Astrocyte (in vitro differentiated cells and primary cell): ENCODE measurements around the gene IL15. TPM values are rescaled to one million over a fixed set of nuclear protein-coding genes. Genes with fewer than 3 reads are reported as not detected.

Experiments
- DNase-seq: peaks from one replicate; pipeline ENCODE4 v3.0.0-alpha.2; 2010; ENCODE audit warnings: low read depth
- FAIRE-seq: peaks from 2 replicates; lab custom pipeline; 2011; peaks lifted over from hg19 to GRCh38; lab: Jason Lieb, UNC
- H2AFZ ChIP-seq: 2 replicates; pipeline ENCODE4 v1.6.0; 2012; ENCODE audit warnings: low read depth, low read length, inconsistent platforms
- H3K27ac ChIP-seq: 2 replicates; pipeline ENCODE4 v1.5.1; 2011; ENCODE audit warnings: low read depth, low read length, inconsistent platforms
- H3K27me3 ChIP-seq: 2 replicates; pipeline ENCODE4 v1.6.0; 2011; ENCODE audit warnings: low read length, inconsistent platforms; ENCODE audit not compliant: insufficient read depth
- H3K36me3 ChIP-seq: 2 replicates; pipeline ENCODE4 v1.5.1; 2011; ENCODE audit warnings: low read length, inconsistent platforms; ENCODE audit not compliant: insufficient read depth
- H3K4me1 ChIP-seq: 2 replicates; pipeline ENCODE4 v1.5.1; 2011; ENCODE audit warnings: low read length, inconsistent platforms; ENCODE audit not compliant: insufficient read depth
- H3K4me2 ChIP-seq: 2 replicates; pipeline ENCODE4 v1.6.0; 2012; ENCODE audit warnings: low read length, inconsistent platforms
- H3K4me3 ChIP-seq: 2 replicates; pipeline ENCODE4 v1.5.1; 2011; ENCODE audit warnings: low read depth, mild to moderate bottlenecking, low read length, inconsistent platforms; ENCODE audit not compliant: insufficient read depth
- H3K79me2 ChIP-seq: 2 replicates; pipeline ENCODE4 v1.6.0; 2012; ENCODE audit warnings: mild to moderate bottlenecking, low read length, inconsistent platforms; ENCODE audit not compliant: insufficient read depth
- H3K9ac ChIP-seq: 2 replicates; pipeline ENCODE4 v1.6.0; 2012; ENCODE audit warnings: mild to moderate bottlenecking, low read length, inconsistent platforms
- H3K9me3 ChIP-seq: 2 replicates; pipeline ENCODE4 v1.5.1; 2012; ENCODE audit warnings: low read depth, mild to moderate bottlenecking, low read length, inconsistent platforms; ENCODE audit not compliant: insufficient read depth
- H4K20me1 ChIP-seq: 2 replicates; pipeline ENCODE4 v1.6.0; 2012; ENCODE audit warnings: low read length, inconsistent platforms; ENCODE audit not compliant: insufficient read depth
- H3K27ac Mint-ChIP-seq: one replicate; pipeline ENCODE4 v1.8.0; 2021; ENCODE audit warnings: mild to moderate bottlenecking, mixed read lengths; ENCODE audit not compliant: unreplicated experiment
- H3K27me3 Mint-ChIP-seq: one replicate; pipeline ENCODE4 v1.8.0; 2021; ENCODE audit warnings: low read depth, mixed read lengths; ENCODE audit not compliant: unreplicated experiment
- H3K36me3 Mint-ChIP-seq: one replicate; pipeline ENCODE4 v1.8.0; 2021; ENCODE audit warnings: low read depth, mixed read lengths; ENCODE audit not compliant: unreplicated experiment
- H3K4me1 Mint-ChIP-seq: one replicate; pipeline ENCODE4 v1.8.0; 2021; ENCODE audit warnings: low read depth, mixed read lengths; ENCODE audit not compliant: unreplicated experiment
- H3K4me3 Mint-ChIP-seq: one replicate; pipeline ENCODE4 v1.8.0; 2021; ENCODE audit warnings: mild to moderate bottlenecking, moderate library complexity, mixed read lengths; ENCODE audit not compliant: unreplicated experiment
- H3K9me3 Mint-ChIP-seq: one replicate; pipeline ENCODE4 v1.8.0; 2021; ENCODE audit warnings: mild to moderate bottlenecking, mixed read lengths; ENCODE audit not compliant: unreplicated experiment
- CTCF ChIP-seq: IDR thresholded peaks from 2 replicates; pipeline ENCODE4 v1.5.1; 2011; ENCODE audit warnings: low read depth, mild to moderate bottlenecking, inconsistent platforms, low read length, moderate library complexity; ENCODE audit not compliant: insufficient read depth
- EZH2 ChIP-seq: IDR thresholded peaks from 2 replicates; pipeline ENCODE4 v1.6.1; 2012; ENCODE audit warnings: mild to moderate bottlenecking, low read length, inconsistent platforms; ENCODE audit not compliant: insufficient read depth
- total RNA-seq: library from RNA; stranded (reverse); gene quantifications from 2 replicates; pipeline ENCODE4 v1.2.1, GENCODE V29; 2021

IL15 gene
- total RNA-seq, 1 donor from 2014 or later, result 3.6 TPM

- Histone ChIP-seq H3K79me2 (no peaks in the 10 kb centered on the region), H3K4me3 (no peak overlapping the region), H3K9ac (no peak overlapping the region), H4K20me1 (no peaks in the 10 kb centered on the region), H3K27ac (no peak overlapping the region), H3K4me1 (no peaks in the 10 kb centered on the region), H2AFZ (no peak overlapping the region), H3K9me3 (no peaks in the 10 kb centered on the region), H3K4me2 (no peak overlapping the region), H3K36me3 (no peaks in the 10 kb centered on the region), H3K27me3 (no peaks in the 10 kb centered on the region)
- Mint-ChIP-seq H3K36me3 (peaks cover 2% of the 10 kb centered on the region), H3K27ac (no peak overlapping the region), H3K9me3 (no peaks in the 10 kb centered on the region), H3K4me3 (no peak overlapping the region), H3K4me1 (no peaks in the 10 kb centered on the region), H3K27me3 (no peaks in the 10 kb centered on the region)
- no peak for TF ChIP-seq EZH2
- no peak for TF ChIP-seq CTCF
- DNase-seq (no peak), FAIRE-seq (no peak)
These were observed 88.3 kb downstream of the IL15 start for GRCh38 chr4:141724646-141725045.

GRCh38 chr4:141727420-141727819, 91.0 kb downstream of the IL15 start:
- H4K20me1 ChIP-seq, result no peaks in the 10 kb centered on the region
- H3K4me1 Mint-ChIP-seq, result peaks cover 5% of the 10 kb centered on the region
- H3K4me3 ChIP-seq, result no peak overlapping the region
- FAIRE-seq (no peak), DNase-seq (no peak)
- H3K27ac Mint-ChIP-seq, result no peak overlapping the region
- H3K27me3 ChIP-seq, result no peaks in the 10 kb centered on the region
- H3K9me3 Mint-ChIP-seq, result no peaks in the 10 kb centered on the region
- no peak overlapping the region for H3K9ac ChIP-seq
- no peak overlapping the region for H3K27ac ChIP-seq
- H3K27me3 Mint-ChIP-seq, result no peaks in the 10 kb centered on the region
- H3K4me2 ChIP-seq, result no peak overlapping the region
- H3K36me3 Mint-ChIP-seq, result peaks cover 6% of the 10 kb centered on the region
- no peaks in the 10 kb centered on the region for H3K79me2 ChIP-seq
- H3K4me1 ChIP-seq, result no peaks in the 10 kb centered on the region
- TF ChIP-seq EZH2 (no peak), CTCF (no peak)
- no peaks in the 10 kb centered on the region for H3K9me3 ChIP-seq
- no peaks in the 10 kb centered on the region for H3K36me3 ChIP-seq
- H3K4me3 Mint-ChIP-seq, result no peak overlapping the region
- no peak overlapping the region for H2AFZ ChIP-seq

GRCh38 chr4:141730805-141731204, 94.4 kb downstream of the IL15 start:
- no peaks in the 10 kb centered on the region for H3K79me2 ChIP-seq
- Mint-ChIP-seq H3K9me3 (no peaks in the 10 kb centered on the region), H3K4me3 (no peak overlapping the region), H3K27me3 (no peaks in the 10 kb centered on the region), H3K27ac (peak overlapping the region; percentile 42), H3K36me3 (peaks cover 3% of the 10 kb centered on the region), H3K4me1 (peaks cover 5% of the 10 kb centered on the region)
- H3K27me3 ChIP-seq, result no peaks in the 10 kb centered on the region
- H3K4me2 ChIP-seq, result no peak overlapping the region
- FAIRE-seq (no peak), DNase-seq (no peak)
- no peaks in the 10 kb centered on the region for H3K9me3 ChIP-seq
- no peak overlapping the region for H3K9ac ChIP-seq
- no peaks in the 10 kb centered on the region for H3K4me1 ChIP-seq
- H3K27ac ChIP-seq, result no peak overlapping the region
- no peak overlapping the region for H3K4me3 ChIP-seq
- H2AFZ ChIP-seq, result no peak overlapping the region
- H4K20me1 ChIP-seq, result no peaks in the 10 kb centered on the region
- H3K36me3 ChIP-seq, result no peaks in the 10 kb centered on the region
- no peak for TF ChIP-seq CTCF
- no peak for TF ChIP-seq EZH2
